Heart left ventricle (tissue), 13 donors: Measurements from ENCODE around the gene UGT2B10.

Experiments used
- CTCF ChIP-seq, 12 donors: fragments of 200-600 bp; sonication (generic) in 4 of 12; IDR thresholded peaks; one replicate each; pipeline versions ENCODE4 v1.5.0 to v1.8.0; 2018 to 2022; ENCODE audit warnings: antibody characterized with exemption in 12 of 12, mild to moderate bottlenecking in 5 of 12
- POLR2A ChIP-seq, 2 donors: fragments of 450-650 bp; IDR thresholded peaks; one replicate each; pipeline ENCODE4 v1.6.1; 2017; ENCODE audit warnings: antibody characterized with exemption in 2 of 2, mild to moderate bottlenecking in 2 of 2, moderate library complexity in 2 of 2
- donor health status: ischemic (EF 13 %, LVEDD 7.1; RV severe dilation, severe dysfunction).
- donor health status: DM: no; HTN: yes; CAD: no.
- donor health status: DM: no; HTN: no; CAD: no.
- donor health status: ischemic (EF 25% LVEDD 6.9; RV normal size, moderate dysfunction).
- donor health status: ischemic (EF 25% LVEDD 5.7; RV mildly dilated, moderate dysfunction).
- donor health status: ischemic (EF 35%, LVEDD 5.7; RV mildly dilated, moderate dysfunction).
- donor health status: nonischemic (EF 11% LVEDD 7.7; RV severe dilation, severe dysfunction).
- donor health status: DM: yes; HTN: yes; CAD: no.
- donor health status: PGD.
- donor health status: ischemic (EF 29% LVEDD 5.4; RV normal size, mild dysfunction).
- donor health status: nonischemic (EF 23%, LVEDD 6.1; RV moderate dilation, normal function).

GRCh38 chr4:68850293-68850692 is 34.5 kb downstream of the UGT2B10 start:
- no peak for TF ChIP-seq POLR2A (IDR thresholded peaks at IDR 0.05)
- no peak for TF ChIP-seq CTCF (IDR thresholded peaks at IDR 0.05)
